ENCODE measurements around the gene FYB1.
"Not testable (repeated sequence)": the region's sequence is repeated elsewhere in the genome, so short reads cannot be mapped to it uniquely, and the experiment has no call there.

Gene FYB1

DNA sequence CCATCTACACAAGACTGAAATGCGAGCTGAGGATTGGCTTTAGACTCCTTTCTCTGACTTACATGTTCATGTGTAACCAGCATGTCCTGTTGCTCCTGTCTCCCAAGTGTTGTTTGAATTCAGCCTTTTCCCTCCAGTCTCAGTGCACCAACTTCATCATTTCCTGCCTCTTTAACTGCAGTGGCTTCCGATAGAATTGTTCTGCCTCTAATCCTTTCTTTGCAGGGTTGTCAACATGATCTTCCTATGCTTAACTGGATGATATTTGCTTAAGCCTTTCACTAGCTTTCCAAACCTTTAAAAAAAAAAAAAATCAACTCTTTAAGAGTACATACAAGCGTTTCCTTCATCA, 6.7 kb upstream of the FYB1 start:
- DNase-seq (ENCODE audit: low read depth, low spot score) = no peak

DNA sequence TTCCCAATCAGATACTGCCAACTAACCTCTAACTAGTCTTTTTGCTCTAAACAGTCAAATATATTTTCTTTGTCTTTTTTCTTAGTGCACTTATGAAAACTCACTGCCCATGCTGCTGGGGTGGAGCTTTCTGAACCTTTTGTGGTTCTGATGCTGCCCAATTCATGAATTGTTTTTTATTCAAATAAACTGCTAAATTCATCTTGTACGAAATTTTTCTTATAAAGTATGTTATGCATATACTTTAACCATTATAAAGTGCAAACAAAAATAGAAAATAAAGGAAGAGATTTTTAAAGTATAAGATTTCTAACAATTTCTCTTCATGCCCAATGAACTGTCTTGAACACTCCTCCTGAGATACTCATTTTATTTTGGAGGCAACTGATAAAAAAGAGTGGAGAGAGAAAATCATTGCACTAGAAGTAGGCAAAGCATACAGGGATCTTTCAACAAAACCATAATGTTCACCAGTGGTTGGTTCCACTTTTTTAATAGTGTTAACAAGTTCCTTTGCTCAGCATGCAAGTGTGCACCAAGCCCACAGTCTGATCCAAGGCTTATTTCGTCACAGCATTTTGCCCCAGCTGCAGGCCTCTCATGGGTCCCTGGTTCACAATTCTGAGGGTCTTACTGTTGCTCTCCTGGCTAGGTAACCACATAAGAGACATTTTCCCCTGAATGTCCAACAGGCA, 6.2 kb upstream of the FYB1 start:
- DNase-seq (ENCODE audit: low read depth, low spot score) = no peak

DNA sequence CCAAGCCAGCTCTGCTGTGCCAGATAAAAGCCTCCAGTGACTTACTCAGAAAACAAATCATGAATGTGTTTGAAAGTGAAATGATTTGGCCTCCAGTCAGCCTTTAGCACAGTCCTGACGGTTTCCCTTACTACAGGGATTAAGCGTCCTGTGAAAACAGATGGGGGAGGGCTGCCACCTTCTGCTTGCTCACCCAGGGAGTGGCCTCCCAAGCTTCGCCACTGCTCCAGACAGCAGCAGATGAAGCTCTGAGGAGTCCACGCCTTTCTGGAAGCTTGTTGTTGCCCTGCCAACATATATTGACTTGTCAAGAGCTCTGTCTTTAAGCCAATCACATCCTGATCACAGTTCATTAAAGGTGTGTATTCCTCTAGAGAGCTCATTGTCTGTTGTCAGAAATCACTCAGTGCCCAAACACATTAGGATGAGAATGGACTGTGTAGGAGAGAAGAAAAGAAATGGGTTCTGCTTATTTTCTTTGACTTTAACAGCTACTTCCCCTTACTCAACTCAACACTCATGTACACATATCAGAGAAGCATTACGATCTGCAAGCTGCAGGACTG, 4.9 kb upstream of the FYB1 start:
- no peak for DNase-seq (ENCODE audit: low read depth, low spot score)

DNA sequence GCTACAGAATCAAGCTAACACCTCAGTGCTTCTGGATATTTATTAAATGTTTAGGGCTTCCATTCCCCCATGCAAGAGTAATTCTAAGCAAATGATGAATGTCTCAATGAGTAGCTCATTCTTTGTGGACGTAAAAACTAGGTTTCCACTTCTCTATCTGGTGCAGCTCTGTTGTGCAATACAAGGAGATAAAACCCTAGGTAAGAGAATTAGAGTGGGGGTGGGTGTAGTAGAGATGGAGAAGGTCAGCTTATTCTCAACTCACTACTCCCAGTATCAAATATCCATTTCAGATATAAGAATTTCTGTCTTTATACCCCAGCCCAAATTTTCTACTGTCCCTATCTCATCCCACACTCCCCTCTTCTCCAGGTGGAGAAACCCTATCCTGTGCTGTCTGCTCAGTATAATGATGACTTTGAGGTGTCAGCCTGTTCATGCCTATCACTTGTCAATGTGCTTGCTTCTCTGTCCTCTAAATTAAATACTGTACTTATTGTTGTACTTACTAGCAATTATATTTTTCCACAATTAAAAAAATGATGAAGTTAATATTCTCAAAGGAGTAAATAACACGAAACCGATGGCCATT, 4.3 kb upstream of the FYB1 start:
- no peak for DNase-seq (ENCODE audit: low read depth, low spot score)

DNA sequence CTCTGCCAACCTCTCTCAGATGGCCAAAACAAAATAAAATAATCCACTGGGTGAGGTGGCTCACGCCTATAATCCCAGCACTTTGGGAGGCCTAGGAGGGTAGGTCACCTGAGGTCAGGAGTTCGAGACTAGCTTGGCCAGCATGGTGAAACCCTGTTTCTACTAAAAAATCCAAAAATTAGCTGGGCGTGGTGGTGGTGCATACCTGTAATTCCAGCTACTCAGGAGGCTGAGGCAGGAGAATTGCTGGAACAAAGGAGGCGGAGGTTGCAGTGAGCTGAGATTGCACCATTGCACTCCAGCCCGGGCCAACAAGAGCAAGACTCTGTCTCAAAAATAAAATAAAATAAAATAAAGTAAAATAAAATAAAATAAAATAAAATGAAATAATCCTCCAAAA, 2.3 kb upstream of the FYB1 start:
- not testable (repeated sequence) for DNase-seq (ENCODE audit: low read depth, low spot score)

DNA sequence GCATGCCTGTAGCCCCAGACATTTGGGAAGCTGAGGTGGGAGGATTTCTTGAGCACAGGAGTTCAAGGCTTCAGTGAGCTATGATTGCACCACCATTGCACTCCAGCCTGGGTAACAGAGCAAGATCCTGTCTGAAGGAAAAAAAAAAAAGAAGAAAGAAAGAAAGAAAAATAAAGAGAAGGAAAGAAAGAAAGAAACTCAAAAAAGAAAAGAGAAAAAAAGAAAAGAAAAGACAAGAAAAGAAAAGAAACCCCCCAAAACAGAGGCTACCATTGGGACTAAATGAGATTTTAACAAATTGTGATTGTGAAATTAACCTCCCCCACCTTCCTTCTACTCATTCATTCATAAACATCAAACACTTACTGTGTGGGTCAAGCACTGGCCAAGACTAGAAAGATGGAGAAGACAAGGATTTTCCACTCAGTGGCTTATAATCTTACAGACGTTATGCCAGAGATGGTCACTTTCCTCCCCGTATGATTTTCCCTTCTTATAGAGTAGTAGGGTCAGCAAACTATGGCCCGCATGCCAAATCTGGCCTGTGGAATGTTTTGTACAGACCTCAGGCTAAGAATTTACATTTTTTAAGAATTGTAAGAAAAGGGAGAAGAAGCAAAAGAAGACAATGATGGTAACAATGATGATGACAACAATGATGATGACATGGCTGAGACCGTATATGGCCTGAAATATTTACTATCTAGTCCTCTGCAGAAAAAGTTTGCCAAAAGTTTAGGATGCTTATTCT, 1.1 kb upstream of the FYB1 start:
- no peak for DNase-seq (ENCODE audit: low read depth, low spot score)

DNA sequence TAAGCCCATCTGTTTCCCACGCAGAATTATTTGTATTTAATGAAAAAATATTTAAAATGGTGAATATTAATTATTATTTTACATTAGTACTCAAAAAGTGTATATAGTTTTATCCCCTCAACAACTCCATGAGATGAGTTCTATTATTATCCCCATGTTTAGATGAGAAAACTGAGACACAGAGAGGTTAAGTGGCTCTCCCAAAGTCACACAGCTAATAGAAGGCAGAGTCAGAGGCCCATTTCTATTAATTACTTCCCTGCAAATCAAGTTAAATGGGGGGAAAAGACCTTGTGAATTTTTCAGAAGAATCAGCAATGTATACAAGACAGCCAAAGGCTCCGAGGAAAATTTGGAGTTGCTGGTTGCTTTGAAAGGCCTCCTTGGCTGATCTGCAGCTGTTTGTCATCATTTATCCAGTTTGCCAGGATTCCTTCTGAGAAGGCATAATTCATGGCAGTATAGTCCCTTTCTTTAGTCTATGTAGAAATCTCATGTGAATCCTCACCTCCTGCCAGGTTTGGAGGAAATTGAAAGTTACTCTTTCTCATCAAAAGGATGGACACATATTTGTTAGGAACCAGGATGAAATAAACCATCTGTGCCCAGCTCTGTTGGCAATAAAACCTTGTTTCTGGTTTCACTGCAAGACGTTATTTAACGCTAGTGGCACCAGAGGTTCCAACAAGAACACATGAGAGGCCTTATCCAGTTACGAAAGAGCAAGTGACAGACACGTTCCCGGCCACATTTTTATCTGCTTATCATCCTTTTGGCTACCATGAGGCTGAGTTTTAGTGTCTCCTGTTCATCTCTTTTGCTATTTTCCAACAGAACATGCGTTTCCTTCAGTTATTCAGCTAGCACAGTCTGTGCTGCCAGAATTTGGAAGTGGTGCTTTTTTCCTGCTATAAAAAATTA, 621 bp downstream of the FYB1 start:
- no peak for DNase-seq (ENCODE audit: low read depth, low spot score)

DNA sequence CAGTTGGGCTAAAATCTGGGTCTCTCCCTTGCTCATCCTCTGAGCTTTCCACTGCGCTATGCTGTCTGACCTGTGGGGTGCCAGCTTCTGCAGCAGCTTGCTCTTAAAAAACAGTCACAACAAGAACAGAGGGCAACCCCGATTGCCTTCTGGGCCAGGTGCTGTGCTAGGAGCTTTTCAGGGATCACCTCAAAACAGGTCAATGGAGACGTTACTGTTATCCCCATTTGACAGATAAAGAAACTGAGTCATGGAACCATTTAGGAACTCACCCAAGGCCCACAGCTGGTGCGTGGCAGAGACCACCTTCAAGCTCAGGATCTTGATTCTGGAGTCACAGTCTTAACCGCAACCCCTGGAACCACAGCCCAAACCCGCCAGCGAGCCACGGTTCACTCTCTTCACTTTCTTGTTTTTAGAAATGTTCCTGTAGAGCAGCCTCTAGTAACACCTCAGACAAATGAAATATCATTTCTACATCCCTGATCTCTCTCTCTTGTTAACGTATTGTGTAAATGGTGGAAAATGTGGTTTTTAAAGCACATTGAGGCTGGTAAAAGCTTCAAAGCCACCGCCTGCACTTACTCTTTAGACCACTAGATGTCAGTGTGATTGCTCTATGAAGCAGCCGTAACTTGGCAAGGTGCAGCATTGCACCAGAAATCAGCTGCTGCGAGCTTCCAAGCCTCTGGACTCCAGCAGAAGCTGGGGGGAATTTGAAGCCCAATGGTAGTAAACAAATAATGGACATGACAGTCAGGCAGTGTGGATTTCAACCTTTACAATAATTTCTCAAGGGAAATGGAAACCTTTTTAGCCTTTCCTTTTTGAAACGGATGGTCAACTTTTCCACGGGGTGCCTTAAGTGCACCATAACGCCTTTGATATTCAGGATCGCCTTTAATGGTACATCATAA, 1.7 kb downstream of the FYB1 start:
- DNase-seq (ENCODE audit: low read depth, low spot score) = peak; percentile 54

DNA sequence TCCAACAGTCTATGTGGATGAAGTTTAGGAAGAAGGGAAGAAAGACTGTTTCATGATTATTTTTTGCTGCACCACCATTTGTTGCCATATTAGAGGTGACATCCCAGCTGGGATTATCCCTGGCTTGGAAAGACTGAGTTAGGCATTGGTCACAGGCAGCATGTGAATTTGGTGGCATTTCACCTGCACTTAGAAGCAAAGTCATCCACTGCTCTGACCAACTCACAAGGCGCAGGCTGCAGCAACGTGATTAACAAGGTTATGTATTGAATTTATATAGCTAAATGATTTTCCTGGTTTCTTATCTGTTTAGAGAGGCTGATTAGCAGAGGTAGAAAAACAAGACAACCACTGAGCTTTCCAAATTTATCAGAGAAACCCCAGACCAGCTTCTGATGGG, 2.7 kb downstream of the FYB1 start:
- DNase-seq (ENCODE audit: low read depth, low spot score) = no peak

DNA sequence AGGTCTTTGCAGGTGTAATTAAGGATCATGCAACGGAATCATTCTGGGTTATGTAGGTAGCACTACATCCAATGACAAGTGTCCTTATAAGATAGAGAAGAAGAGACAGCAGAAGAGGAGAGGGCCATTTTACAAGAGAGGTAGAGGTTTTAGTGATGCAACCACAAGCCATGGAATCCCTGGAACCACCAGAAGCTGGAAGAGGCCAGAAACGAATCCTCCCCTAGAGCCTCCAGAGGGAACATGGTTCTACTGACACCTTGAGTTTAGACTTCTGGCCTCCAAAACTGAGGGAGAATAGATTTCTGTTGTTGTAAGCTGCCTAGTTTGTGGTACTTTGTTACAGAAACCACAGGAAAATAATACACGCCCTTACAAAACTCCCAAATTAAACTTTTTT, 3.5 kb downstream of the FYB1 start:
- no peak for DNase-seq (ENCODE audit: low read depth, low spot score)

DNA sequence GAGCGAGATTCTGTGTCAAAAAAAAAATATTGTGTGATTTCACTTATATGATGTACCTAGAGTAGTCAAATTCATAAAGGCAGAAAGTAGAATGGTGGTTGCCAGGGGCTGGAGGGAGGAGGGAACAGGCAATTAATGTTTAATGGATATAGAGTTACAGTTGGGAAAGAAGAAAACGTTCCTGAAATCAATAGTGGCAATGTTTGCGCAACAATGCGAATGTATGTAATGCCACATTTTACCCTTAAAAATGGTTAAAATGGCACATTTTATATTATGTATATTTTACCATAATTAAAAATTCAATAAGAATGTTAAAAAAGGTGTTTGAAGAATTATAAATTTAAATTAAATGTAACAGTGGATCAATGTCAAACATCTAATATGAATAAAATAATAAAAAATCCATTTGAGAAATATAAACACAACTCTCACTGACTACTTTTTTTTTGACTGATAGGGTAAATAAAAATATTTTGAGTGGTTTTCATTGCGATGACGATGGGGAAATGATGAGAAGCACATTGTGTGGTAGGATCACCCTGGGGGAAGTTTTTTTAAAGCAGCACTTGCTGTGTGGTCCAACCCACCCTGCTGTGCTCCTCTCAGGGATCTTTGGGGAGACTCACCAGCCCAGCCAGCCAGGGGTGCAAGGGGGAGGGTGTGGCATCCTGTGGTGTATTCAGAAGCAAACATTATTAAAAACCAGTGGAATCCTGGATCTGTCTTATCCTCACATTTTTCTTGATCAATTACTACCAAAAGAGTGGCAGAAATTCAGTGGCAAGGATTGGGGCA, 4.3 kb downstream of the FYB1 start:
- DNase-seq (ENCODE audit: low read depth, low spot score) = no peak

DNA sequence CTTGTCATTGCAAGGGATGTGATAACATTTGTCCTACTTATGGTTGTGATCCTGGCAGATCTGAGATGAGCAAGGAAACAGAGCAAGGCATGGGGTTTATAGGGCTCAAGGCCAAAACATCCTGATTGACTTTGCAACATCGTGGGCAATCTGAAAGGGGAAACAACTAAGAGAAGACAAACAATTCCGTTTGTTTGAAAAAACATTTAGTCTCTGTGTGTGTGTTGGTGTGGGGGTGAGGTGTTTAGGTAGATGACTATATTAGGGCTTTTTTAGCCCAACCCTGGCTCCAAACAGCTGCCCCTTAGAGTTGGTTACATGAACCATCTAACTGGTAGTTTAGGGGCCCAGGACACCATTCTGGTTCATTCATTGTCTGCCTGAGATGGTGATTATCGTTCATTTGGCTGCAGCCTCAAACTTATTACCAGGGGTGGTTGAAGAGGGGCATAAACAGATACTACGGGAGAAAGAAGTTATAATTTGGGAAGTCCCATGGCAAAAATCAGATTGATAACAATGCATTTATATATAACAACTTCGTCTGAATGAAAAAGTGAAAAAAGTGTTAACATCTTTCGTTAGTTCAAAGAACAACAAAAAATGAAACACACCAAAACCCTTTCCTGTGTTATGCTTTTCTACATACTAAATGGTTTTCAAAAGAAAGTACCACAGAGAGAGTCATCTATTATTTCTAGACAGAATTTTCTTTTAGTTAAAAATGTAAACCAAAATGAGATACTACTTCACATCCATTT, 5.7 kb downstream of the FYB1 start:
- no peak for DNase-seq (ENCODE audit: low read depth, low spot score)

DNA sequence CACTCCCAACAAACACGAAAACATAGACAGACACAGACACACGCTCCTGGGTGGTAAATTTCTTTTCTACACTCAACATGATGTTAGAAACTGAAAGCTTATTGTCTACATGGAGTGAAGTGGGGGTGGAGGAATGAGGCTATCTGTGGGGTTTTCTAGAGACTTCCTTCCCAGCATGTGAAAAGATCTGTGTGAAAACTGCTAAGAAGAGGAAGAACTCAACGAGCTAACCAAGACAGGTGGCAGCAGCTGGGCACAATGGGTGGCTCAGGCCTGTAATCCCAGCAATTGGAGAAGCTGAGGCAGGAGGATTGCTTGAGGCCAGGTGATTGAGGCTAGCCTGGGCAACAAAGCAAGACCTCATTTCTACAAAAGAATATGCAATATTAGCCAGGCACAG, 7.6 kb downstream of the FYB1 start:
- no peak for DNase-seq (ENCODE audit: low read depth, low spot score)

DNA sequence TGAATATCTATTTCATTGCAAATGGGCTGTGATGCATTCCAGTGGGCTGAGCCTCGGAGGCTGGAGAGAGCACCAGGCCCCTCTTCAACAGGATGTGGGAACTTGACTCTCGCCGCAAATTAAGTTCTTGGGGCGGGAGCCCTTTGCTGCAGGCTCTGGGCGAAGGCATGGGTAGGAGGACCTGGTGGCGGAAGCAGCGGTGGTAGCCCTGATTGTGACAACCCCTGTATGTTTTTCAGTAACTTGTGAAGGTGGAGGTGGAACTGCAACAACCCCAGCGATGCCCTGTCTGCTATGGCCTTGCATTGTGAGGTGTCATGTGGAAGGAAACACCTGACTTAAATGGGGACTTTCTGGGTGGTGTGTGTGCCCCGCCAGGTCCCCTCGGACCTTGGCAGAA, 9.4 kb downstream of the FYB1 start:
- no peak for DNase-seq (ENCODE audit: low read depth, low spot score)

DNA sequence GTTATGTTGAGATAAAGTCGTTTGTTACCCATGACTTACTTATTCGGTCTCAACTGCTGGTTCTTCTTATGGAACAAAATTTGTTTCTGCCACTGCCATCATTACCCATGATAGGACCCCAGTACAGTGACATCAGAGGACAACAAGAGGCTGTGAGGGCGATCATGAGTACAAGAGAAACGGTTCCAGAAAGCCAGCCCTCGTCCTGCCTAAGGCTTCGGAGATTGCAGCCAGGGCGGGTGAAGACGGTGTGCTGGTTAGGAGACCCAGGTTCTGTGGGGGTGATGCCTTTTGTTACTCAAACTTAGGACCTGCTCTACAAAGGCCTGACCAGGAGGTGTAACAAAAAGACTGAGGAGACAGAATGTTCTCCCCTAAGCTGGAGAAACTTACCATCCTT, 10.9 kb downstream of the FYB1 start:
- DNase-seq (ENCODE audit: low read depth, low spot score) = no peak

DNA sequence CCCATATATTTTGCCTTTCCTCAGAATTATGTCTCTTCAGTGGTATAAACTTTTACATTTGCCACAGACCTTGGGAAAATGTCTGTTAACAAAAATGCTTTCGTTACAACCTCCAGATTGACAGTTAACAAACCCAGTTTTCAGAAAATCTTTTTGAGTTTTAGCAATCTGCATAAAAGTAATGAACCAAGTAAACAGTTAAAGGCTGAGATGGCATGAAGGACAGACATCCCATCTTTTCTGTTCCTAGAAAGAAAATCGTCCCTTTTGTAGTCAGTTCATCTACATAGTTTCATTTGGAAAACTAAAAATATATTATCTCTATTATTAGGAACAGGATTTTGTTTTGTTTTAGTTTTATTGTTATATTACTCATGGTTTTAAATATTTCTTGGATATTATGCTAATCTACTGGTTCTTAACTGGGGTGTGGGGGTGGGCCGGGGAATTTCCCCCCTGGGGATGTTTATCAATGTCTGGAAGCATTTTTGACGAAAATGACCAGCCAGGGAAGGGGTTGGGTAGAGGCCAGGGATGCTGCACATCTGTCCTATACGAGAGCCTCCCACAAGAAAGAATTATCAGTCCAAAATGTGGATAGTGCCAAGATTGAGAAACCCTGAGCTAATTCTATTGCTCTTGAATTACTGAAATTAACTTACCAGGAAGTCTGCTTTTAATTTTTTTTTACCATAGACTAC, 11.9 kb downstream of the FYB1 start:
- DNase-seq (ENCODE audit: low read depth, low spot score) = no peak

DNA sequence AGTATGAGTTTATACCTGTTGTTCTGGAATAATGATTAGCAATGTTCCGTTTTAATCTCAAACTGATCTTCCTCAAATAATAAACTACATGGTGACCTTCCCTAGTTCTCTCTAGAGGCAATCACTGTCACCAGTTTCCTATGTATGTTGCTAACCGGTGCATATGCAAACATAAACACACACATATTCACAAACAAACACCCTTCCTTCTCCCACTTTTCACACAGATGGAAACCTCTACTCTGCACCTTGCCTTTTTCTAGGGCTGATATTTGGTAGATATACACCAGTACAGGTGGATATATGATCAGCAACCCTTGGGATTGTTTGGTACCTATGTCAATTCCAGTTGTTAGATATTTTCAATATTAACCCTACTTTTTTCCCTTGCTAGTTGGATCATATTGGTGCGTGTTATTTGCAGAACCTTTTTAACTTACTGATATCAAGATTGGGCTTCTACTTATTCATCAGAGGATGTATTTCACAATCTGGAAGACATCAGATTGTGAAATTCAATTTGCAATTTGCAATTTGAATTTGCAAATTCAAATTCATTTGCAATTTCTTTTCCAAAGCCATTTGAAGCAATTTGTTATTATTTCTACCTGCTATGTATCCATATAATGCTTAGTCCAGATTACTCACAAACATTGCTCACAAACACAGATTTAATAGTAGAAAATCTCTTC, 12.6 kb downstream of the FYB1 start:
- no peak for DNase-seq (ENCODE audit: low read depth, low spot score)

DNA sequence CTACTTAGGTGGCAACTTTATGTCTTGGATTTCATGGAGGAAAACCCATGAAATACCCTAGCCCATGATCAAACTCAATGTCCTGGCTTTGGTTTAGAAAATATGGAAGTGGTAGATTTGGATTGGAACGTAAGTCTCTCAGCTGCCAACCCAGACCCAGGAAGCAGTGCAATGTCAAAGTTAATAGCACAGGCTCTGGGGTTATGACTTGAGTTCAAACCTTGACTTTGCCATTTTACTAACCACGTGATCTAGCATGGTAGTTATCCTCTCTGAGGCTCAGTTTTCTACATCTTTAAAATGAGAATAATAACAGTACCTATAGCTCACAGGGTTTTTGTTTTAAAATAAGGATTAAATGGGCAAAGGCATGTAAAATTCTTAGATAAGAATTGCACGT, 13.8 kb downstream of the FYB1 start:
- DNase-seq (ENCODE audit: low read depth, low spot score) = no peak

Measured in smooth muscle cell of the brain vasculature (primary cell).